Measurements from ENCODE around the gene TRMT6.

DNA sequence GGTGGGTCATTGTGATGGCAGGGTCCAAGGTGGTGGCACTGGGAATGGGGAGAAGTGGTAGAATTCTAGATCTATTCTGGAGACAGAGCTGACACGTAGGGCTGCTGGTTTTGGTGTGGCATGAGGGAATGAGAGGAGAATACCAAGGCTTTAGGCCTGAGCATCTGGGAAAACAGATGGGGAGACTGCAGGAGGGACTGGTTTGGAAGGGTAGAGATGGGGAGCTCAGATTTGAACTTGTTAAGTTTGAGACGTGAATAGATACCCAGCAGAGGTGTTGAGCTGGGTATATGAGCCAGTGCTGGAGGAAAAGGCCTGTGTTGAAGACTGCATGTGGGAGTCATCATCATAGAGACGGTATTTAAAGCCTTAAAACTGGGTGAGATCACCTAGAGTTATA, 17.5 kb downstream of the TRMT6 start:
- TF ChIP-seq, protein P1, sequence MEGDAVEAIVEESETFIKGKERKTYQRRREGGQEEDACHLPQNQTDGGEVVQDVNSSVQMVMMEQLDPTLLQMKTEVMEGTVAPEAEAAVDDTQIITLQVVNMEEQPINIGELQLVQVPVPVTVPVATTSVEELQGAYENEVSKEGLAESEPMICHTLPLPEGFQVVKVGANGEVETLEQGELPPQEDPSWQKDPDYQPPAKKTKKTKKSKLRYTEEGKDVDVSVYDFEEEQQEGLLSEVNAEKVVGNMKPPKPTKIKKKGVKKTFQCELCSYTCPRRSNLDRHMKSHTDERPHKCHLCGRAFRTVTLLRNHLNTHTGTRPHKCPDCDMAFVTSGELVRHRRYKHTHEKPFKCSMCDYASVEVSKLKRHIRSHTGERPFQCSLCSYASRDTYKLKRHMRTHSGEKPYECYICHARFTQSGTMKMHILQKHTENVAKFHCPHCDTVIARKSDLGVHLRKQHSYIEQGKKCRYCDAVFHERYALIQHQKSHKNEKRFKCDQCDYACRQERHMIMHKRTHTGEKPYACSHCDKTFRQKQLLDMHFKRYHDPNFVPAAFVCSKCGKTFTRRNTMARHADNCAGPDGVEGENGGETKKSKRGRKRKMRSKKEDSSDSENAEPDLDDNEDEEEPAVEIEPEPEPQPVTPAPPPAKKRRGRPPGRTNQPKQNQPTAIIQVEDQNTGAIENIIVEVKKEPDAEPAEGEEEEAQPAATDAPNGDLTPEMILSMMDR (IDR thresholded peaks at IDR 0.05 in 4 of 5, conservative IDR thresholded peaks at IDR 0.05 in 1 of 5): no peak
- TF ChIP-seq POLR2A (IDR thresholded peaks at IDR 0.05): no peak
